Activated effector memory CD4-positive, alpha-beta T cell treated with anti-CD3 and anti-CD28 coated beads, Interleukin-2, amount 50 U/mL, for 16 hours (primary cell): ENCODE measurements around the gene JMJD4.

Source experiments
- DNase-seq: peaks from one replicate; pipeline ENCODE4 v3.0.0-alpha.2; 2020

The JMJD4 gene

DNA sequence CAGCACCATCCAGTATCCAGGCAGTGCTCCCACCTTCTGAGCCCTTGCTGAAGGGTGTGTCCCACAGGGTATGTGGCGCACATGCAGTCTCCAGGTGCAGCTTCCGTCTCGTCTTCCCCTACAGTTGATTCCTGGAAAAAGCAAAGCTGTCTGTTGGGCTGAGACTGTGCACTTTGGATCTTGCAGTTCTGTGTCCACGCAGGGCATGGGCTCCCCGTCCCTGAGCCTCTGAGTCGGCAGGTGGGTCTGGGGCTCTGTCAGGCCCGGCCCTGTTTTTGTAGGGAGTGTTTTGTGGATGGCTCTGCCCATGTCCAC is 33.0 kb upstream of the JMJD4 start:
- DNase-seq = no peak

DNA sequence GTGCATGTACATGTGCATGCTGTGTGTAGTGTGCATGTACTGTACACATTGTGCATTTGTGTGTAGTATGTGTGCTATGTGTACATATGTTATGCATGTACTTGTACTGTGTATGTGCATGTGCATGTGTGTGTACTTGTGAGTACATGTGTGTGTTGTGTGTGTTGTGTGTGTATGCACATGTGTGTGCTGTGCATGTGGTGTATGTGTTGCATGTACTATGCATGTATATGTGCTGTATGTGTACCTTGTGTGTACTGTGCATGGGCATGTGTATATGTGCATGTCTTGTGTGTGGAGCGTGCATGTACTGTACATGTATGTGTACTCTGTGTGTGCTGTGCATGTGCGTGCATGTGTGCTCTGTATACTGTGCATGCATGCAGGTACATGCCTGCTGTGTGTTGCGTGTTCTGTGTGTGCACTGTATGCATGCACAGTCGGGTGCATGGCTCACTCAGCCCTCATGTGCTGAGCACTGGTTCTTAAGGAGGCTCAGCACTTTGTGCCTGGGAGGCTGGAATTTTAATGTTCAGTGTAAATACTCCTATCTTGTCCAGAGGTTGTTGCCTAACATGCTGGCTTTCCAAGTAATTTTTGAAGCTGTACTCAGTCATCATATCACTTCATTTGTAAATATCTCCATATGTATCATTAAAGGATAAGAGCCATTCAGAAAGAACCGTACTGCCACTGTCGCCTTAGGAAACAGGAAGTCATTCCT is 32.5 kb upstream of the JMJD4 start:
- no peak for DNase-seq

DNA sequence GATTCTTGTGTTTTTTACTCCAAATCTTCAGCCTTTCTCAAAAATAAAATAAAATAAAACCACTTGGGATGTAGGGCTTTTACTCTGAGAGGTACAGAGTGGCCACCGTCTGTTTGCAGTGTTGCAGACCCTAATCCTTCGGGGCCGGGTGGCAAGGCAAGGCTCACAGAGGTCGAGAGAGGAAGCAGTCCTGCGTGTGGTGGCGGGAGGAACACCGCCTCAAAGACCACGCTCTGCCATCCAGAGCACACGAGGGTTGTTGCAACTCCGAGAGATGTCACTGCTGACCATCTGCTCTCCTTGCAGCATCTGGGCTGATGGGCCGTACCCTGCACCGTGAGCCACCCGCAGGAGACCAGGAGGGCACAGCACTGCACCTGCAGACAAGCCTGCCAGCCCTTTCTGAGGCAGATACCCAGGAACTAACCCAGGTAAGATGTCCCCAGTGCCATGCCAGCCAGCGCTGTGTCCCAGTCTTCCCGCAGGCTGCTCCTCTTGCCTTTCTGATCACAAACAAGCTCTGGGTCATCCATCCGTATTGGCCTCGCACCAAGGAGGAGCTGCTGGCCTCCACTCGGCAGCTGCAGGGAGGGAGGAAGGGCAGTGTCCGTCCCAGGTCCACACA is 31.7 kb upstream of the JMJD4 start:
- DNase-seq = no peak

DNA sequence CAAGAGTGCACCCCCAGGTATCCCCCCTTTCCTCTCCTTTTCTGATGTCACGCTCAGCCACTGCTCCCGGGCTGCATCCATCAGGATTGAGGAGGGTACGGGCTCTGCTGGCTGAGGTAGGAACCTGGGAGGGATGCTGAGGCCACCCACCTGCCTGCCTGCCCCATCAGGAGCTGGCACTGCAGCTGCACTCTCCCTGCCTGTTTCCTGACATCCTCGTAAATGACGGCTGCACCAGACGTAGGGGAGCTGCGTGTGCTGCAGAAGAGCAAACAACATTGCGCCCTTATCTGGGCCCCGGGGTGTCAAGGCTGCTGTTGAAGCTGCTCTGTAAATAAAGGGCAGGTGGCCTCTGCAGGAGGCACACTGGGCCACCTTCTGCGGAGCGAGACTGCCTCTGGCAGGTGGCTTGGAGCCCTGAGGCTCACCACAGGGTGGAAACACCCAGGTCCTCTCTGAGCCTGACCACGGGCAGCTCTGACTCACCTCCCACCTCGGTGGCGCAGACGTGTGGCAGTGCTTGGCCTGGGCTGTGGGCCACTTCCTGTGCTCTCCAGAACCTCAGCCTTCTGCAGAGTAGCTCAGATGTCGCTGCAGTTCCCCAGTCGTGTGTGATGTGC is 31.0 kb upstream of the JMJD4 start:
- DNase-seq = peak; percentile 89

DNA sequence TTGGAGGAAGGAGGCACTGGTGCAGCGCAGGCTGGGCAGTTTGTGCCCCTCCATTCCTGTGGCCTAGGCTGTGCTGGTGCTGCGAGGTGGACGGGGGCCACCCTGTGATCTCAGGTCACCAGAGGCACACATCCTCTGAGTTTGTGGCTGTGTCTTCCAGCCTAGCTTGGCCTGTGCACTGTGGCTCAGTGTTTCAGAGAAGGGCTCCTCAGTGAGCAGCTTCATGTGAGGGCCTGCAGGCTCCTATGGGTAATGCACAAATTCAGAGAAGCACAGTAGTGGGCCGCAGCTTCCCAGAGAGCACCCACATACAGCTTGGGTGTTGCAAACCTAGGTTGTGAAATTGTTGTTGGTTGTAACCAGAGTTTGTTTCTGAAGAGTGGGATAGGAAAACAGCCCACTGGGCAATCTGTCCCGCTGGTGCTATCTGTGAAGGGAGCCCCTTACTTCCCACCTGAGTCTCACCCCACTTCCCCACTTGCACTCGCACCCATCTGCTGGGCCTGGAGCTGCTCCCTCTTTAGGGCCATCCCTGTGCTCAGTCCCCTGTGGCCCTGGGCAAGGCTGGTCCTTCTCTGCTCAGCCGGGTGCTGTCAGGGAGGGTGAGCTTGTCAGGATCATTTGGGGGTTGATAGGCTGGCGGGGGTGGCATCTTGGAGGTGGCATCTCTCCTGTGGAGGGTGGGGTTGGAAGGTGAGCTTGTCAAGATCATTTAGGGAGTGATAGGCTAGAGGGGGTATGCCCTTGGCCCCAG is 30.3 kb upstream of the JMJD4 start:
- DNase-seq = no peak

DNA sequence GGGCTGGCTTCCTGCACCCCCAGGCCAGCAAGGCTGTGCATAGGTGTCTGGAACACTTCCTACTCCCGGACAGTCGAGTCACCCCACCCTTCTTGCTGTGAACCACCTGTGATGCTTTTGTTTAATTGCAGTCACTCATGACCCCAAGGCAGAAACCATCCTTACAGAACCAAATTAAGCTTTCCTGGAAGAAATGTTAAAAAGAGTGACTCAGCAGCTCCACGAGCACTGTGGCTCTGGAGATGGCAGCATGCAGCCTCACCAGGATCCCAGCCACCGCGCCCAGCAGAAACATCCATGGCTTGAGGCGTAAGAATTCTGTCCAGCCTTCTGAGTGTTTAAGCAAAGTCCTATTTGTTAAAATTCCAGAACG is 28.9 kb upstream of the JMJD4 start:
- DNase-seq = no peak

DNA sequence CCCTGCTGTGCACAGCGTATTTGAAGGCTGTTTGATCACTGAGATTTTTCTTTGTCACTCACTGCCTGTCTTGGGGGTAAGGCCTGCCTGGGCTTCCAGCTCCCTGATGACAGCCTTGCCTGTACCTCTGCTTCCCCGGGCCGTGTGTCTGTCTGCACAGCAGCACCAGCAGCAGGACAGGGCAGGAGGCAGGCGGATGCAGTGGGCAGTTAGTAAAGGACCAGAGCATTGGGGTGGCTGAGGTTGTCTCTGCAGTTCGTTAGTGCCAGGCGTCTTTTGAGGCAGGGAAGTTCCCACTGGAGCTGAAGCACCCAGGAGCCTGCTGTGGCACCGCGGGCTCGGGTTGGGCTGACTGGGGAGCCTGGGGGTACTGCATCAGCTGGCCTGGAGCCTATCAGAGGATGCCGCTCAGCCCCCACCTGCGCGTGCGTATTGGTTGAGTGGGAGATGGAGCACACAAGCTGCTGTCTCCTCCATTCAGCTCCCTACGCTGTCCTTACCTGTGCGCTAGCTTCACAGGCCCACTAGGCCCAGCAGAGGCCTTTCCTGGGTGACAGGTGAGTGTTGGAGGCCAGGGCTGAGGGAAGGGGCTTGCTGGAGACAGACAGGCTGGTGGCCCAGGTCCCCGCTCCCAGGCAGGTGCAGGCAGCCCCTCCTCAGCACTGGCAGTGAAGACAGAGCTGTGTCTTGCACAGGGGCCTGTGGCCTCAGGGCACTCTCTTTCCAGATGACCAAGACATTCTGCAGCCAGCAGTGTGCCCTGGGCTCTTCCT is 28.3 kb upstream of the JMJD4 start:
- no peak for DNase-seq

DNA sequence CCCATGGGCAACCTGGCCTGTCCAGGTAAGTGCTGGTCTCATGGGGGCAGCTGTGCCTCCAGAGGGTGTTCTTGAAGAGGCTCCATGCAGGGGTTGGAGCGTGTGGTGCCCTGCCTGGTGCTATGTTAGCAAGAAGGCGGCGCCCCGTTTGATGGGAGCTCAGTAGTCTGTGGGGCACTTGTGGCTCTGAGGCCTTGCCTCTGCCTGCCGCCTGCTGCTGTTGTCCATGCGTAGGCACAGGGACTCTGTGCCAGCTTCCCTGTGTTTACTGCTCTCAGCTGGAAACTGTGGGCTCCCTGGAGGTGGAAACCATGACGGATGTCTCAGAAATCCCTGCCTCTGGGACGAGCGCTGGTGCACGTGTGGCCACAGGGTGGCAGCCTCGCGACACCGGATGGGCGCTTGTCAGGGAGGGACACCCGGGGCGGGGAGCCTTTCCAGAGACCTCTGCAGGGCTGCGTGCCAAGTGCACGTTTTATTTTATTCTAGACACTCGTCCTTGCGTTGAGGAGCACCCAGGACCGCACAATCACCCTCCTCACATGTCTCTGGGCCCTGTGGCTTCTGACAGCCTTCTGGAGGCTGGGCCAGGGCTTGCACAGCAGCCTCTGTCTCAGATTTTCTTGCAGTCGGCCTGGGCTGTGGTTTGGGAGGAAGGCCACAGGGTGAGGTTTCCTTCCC is 27.3 kb upstream of the JMJD4 start:
- DNase-seq = peak; percentile 94

DNA sequence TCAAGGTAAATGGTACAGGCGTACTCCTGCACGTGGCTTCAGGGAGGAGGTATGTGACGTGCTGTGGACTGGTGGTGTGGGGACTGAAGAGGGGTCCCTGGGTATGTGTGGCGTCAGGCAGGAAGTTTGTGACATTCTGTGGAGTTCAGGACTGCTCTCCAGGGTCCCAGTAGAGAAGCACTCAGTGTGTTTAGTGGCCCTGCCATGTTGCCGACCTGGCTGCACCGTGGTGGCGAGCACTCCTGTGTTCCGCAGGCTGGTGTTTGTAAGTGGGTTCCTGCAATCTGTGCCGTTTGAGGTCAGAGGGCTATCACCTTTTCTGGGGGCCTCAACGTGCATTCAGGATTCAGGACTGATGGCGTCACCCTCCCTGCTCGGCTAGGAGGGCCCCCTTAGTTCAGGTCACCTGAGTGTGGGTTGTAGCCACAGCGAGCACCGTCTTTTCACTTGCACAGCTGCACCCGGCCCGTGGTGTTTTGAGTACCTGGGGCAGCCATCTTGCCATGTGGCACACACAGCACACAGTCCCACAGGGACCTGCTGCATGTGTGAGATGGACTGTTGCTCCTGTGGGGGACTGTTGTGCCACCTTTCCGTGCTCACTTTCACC is 26.6 kb upstream of the JMJD4 start:
- DNase-seq = no peak

DNA sequence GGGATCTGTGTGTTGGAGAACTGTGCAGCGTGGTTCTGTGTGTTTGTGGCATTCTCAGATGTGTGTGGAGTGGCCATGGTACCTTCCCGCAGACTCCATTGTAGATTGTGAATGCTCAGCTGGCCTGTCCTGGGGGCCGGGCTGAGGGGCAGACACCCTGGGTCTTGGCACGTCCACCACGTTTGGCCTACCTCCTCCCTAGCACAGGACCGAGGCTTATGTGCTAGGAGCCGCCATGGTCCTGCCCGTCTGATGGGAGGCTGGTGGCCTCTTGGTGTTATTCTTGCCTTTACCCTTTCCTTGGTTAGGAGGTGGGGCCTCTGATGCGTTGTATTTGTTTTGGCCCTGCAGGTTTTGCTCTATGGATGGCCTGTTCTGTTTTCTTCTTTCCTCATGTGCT is 25.3 kb upstream of the JMJD4 start:
- DNase-seq = no peak

DNA sequence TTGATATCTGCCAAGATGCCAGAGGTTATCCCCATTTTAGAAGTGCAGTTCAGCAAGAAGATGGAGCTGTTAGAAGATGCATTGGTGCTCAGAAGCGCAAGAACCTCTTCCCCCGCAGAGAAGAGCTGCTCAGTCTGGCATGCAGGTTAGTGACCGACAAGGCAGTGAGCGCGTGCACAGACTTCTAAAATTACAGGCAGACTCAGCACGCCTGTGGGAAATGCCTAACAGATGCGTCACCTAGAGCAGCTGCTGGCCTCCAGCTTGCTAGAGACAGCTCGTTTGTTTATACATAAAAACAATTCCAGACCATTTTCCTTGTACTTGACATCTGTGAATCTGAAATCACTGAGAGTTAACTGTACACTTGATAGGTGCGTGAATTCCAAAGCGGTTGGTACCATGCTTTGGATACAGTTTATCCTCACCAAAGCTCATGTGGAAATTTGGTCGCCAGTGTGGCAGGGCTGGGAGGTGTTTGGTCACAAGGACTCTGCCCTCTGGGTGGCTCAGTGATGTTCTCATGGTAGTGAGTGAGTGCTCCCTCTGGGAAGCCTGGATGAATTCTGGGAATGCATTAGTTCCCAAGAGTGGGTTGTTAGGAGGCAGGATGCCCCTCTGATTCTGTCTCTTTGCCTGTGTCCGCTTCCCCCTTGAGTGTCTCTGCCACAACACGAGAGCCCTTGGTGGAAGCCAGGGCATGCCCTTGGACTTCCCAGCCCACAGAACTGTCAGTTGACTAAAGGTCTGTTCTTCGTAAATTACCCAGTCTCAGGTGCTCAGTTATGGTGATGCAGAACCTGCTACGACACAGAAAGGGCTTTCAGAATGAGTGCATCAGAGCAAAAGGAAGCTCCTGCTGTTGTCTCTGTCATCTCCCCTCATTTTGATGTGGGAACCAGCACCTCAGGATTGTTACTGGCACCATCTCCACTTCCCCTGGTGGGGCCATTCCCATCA is 24.5 kb upstream of the JMJD4 start:
- no peak for DNase-seq

DNA sequence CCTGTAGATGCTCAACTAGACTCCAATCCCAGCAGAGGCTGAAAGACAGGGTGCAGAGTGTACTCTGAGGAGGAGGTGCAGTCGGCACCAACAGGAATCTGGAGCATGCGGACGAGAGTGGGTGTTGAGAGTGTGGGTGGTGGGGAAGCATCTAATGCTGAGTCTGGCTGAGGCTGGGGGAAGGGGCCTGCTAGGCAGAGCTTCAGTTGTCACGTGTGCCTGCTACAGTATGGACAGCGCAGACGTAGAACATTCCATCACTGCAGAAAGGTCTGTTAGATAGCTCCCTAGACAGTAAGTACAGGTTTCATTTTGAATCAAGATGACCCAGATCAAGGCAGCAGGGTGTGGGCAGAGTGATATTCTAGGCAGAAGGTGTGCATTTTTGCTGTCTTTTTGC is 23.3 kb upstream of the JMJD4 start:
- DNase-seq = no peak

DNA sequence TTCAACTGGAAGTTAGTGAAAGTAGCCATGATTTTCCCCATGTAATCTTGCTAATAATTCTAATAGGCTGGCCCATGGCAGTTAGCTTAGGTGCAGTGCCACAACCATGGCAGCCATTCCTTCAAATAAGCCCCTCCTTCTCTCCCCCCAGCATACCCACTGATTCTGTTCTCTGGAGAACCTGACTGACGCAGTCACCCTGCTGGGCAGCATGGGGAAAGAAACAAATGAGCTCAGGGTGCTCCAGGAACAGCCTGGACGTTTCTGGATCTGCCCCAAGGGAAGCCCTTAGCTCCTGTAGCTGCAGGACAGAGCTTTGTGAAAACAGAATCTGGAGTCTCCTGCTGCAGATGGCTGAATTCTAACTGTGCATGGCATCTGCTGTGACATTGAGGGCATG is 22.7 kb upstream of the JMJD4 start:
- DNase-seq = no peak

DNA sequence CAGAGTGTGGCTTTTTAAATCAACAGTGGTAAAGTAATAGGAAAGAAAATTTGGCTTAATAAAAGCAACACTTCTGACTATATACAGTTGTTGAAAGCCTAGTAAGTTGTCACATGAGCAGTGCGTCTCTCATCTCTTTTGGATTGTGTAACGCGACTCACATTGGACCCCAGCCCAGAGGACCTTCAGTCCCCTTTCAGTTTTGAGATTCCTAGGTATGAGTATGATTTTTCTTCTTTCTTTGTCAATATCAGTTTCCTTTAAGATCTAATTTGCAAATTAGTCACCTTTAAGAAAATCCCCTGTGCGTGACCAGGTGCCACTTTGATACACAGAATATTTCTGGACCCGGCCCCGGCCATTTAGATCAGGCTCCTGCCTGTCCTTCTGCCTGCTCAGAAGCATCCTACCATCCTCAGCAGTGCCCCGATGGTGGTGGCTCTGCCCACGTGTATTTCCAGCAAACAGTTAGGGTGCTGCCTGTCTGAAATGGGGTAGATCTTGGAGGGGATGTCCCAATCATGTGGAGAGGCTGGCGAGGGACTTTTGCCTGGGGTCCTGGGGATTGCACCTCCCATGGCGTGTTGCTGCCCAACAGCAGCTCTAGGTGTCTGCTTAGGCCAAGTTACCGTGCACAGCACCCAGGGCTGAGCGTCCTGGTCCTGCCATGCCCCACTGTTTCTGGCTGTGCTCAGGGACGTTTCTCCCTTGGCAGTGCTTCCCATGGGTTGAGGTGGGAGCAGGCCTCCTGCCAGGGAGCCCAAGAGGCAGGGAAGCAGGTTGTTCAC is 21.3 kb upstream of the JMJD4 start:
- no peak for DNase-seq

DNA sequence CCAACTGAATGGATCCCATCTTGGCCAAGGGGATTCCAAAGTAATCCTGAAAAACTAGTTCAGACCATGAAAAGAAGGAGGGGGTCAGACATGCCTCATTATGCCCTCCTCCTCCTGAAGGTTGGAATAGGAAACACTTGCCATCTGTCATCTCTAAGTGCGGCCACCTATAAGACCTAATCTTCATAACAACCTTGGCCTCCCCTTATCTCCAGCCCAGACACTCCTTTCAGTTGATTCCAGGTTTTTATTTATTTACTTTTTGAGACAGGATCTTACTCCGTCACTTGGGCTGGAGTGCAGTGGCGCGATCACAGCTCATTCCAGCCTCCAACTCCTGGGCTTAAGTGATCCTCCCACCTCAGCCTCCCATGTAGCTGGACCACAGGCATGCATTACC is 19.9 kb upstream of the JMJD4 start:
- no peak for DNase-seq

DNA sequence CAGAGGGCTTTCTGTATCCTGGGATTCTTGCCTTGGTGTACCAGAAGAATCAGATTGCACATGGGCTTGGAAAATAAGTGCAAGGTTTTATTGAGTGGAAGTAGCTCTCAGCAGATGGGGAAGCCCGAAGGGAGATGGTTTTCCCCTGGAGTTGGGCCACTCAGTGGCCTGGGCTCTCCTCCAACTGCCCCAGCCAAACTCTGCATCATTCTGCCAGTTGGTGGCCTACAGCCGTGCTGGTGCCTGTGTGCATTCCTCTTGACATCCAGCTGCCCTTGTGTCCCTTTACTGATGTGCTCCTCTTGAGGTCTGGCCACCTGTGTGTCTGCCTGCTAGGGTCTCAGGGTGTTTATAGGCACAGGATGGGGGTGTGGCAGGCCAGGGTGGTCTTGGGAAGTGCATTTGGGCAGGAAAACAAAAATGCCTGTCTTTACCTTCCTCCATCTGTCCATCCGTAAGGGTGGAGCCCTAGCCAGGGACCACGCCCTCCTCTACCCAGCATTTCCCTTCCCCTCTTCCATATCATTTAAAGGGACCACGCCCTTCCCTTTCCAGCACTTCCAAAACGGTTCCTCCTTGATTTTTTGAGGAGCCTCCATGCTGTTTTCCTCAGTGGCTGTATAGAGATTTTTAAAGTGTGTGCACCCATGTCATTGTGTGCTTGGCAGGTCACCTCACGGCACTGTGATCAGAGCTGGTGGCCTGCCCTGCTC is 19.1 kb upstream of the JMJD4 start:
- no peak for DNase-seq

DNA sequence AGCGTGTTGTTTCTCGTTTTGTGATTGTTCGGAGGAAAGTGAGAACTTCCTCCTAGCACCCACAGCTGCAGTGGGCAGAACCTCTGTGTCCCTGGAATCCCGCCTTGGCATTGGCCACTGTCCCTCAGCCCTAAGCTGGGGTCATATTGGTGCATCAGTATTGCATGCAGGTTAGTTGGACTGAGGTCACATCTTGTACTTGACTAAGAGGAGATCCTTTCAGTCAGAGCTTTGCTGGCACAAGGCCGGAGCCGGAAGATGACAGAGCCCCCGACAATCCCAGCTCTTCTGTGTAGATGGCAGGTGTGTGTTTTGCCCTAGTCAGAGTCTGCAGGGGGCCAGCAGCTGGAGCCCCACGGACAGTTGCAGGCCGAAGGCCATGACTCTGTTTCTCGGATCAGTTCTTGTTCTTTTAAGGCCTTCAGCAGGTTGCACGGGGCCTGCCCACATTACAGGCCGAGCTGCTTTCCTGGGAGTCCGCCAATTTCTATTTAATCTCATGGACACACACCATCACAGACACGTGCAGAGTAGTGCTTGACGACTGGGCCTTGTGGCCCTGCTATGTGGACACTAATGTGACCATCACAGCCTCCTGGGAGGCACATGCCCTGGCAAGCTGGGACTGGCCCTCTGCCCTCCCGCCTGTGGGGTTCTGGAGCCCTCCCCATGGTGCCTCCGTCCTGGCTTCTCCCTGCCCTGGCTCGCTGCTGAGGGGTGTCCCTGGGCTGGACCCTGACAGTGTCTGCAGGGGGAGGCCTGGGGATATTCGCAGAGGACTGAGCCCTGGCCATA is 15.0 kb upstream of the JMJD4 start:
- DNase-seq = no peak

DNA sequence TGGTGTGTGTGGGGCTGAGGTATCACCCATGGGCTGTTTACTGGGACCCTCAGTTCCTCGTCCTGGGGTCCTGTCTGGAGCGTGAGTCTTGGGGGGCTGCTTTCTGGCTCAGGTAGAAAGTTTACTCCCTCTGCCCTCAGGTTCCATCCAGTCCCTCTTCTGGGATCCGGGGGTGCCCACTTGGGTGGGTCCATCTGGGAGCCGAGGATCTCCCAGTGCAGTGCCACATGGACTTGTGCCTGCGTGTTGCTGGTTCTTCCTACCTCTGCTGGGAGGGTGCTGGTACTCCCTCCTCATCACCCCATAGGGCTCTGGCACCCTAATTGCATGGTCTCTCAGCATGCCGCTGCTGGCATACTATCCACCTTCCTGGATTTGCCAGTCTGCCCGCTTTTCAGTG is 14.1 kb upstream of the JMJD4 start:
- DNase-seq = no peak
